Fibroblast of skin of scalp (primary cell): ENCODE data around the gene TRPM8.

Source experiments
- DNase-seq: peaks from one replicate; pipeline ENCODE4 v3.0.0-alpha.2; 2013

Gene TRPM8

DNA sequence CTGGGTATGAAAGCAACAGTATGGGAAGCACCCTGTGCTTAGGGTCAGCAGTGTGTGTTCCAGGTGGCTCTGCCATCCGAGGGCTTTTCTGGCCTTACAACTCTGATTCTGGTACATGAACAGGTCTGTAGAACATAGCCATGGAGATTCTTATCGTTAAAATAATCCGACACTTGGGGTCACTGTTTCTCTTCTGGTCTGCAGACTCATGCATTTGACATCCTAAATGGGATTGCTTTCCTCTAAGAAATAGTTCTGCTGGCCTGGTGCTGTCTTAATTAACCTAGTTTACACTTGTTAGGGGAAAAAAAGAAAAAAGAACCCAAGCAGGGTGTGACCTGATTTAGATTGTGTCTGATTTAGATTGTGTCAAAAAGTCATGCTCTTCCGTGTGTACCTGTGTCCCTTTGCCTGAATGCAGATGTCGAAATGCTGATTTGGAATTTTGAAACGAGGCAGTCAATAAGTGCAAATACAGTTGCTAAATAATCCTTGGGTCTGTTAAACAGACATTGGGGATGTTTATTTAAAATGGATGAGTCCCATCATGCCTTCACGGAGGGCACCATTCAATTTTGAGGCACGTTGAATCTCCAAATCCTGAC is 59.6 kb downstream of the TRPM8 start:
- peak; percentile 77 for DNase-seq

DNA sequence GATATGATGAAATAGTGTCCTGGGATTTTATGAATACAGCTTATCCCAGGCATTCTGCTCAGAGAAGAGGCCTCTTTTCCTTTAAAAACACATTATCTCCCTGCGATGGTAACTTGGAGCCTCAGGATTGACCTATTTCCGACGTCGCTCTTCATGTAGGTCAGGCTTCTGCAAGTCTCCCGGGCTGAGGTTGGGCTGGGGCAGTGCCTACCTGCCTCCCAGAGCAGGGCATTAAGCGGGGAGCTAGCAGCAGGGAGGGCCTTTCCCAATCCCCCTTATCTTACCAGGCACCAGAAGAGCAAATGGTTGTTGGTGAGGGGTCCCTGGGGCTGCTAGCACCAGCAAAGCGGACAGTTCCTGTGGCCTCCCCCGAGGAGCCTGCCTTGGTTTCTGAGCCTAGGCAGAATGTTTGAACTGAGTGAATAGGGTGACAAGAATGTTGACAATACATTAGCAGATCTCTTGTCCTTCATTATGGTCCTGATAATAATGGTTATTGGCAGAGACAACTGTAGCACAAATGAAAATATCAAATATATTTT is 60.2 kb downstream of the TRPM8 start:
- no peak for DNase-seq

DNA sequence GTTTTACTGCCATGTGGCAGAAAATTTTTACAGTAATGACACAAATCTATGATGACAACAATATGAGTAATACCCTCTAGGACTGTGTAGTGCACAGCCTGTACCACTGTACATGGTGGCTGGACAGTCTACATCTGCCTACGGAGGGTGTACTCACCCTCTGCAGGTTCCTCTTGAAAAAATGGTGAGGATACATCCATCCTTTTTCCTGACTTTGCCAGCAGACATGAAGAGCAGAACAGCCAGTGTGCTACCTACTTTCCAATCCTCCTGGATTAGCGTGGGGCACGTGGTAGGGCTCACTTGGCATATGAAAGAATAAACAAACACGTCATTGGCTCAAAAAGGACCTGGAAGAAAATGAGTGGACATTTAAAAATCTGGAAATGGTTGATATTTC is 62.6 kb downstream of the TRPM8 start:
- no peak for DNase-seq

DNA sequence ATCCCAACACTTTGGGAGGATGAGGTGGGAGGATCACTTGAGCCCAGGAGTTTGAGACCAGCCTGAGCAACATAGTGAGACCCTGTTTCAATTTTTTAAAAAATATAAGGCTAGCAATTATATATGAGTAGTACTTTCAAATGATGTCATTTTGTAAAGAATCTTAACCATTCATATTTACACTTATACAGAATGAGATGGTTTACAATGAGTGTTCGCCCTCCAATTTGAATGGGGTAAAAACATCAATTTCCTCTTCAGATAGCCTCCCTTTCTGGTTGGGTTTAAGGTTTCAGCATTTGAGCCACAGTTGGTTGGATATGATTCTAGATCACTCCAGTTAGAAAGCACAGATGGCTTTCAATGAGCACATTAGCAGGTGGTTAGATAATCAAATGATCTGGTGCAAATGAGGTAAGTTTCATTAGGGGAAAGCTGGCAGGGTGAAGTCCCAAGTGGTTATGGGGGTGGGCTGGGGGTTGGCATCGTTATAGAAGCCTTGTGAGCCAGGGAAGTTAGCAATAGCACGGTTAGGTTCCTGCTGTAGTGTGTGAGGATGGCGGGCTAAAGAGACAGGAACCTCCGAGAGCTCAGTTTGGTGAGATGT is 63.9 kb downstream of the TRPM8 start:
- DNase-seq: no peak

DNA sequence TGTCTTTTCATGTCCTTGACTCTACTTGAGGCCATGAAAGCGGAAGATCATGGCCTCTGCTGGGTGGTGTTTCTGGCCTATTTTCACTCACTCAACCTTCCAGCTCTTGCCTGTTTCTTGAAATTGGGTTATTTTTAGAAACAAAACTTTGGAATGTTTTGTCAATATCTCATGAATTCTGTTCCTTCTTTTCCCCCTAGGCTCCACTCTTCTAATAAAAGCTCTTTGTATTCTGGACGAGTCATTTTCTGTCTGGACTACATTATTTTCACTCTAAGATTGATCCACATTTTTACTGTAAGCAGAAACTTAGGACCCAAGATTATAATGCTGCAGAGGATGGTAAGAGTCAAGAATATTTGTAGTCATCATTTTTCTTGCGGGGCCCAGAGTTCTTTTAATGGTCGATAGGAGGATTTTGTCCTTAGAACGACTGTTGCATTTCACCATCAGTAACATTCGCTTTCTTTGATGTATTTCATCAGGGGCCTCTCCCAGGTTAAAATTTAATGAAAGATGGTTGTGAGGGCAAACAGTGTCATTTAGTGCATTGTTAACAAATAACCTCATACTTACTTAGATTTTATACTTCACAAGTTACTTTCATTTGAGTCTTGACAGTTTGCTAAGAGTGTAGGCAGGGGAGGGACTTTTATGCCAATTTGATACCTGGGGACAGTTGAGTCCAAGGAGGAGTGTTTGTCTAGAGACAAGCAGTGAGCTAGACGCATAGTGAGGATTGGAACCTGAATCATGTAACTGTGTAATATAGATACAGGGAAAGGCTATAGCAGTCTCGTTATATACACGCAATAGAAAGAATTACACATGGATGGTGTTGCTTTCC is 64.6 kb downstream of the TRPM8 start:
- DNase-seq: no peak

DNA sequence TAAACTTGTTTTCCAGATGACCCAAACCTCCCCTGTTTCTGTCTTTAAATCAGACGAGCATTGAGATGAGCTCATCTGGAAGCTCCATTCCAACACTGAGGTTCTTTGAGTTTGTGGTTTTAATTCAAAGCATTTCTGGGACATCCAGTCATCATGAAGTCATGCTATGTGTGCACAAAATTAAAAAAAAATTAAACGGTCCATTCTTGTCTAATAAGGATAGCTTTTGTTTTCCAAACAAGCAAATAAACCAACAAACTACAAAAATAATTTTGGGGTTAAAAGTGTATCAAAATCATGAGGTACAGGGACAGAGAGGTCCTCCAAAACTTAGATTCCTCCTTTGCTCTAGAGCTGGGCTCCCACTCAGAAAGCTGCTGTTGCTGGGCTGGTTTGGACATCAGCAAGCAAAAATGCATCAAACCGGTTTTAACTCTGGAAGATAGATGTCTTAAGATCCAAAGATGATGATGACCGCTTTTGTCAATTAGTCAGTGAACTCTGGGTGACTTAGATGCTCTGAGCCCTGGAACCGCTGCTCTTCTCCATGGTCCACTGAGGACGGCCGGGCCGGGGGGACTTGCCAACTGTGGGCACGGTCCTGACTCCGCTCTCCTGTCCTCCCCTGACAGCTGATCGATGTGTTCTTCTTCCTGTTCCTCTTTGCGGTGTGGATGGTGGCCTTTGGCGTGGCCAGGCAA is 65.4 kb downstream of the TRPM8 start:
- peak; percentile 95 for DNase-seq

DNA sequence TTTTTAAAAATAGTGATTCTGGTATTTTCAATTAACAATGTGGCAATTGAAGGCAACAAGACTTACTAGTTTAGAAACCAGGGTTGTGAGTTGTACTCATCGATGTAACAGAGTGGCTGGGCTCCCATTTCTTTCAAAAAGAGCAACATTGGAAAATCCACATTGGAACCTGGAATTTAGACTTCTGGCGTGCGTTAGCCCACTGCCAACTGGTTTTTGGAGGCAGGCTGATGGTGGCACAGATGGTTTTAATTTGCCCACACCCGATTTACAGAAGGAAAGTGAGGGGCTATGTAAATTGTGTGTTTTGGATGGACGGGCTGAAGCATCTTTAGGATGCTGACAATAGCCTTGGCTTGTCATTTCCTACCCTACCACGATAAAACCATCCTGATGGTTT is 66.3 kb downstream of the TRPM8 start:
- no peak for DNase-seq

DNA sequence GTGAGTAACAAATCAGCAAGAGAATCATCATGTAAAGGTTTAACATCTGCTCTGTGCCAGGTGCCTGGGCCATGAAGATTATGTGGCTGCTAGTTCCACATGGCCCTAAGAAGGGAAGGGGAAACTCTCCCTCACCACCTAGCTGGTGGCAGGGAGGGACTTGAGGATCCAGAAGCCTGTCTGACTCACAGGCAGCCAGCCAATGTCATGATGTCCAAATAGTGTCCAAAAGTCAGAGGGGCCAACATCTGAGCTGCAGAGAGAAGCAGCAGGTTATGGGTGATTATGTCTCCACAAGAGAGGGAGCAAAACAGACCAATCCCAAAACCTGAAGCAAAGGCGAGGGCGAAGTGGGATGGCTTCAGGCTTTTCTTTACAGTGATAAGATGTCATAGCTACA is 71.4 kb downstream of the TRPM8 start:
- no peak for DNase-seq

DNA sequence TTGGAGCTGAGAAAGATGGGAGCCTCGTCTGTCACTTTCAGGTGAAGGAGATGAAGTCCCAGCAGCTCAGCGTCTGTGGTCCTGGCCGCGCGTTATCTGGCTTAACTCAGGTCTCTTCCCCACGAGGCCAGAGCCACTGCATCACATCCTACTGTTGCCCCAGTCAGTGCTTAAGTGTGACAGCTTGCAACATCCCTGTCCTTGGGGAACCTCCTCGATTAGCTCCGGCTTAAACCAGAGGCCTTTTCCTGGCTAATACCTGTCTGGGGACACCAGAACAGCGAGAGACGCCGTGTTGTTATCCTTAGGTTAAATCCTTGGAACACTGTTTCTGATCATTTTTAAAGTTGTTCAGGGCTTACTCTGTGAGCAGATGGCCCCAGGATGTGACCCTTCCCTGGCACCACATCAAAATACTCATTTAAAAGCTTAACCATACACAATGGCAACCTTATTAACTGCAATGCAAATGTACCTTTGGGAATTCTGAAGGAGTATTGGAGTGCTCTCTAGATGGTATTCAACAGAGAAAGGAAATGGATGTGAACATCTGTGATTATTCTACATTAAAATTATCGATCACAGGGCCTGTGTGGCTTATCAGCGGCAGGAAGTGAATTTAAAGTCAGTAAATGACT is 72.2 kb downstream of the TRPM8 start:
- no peak for DNase-seq

DNA sequence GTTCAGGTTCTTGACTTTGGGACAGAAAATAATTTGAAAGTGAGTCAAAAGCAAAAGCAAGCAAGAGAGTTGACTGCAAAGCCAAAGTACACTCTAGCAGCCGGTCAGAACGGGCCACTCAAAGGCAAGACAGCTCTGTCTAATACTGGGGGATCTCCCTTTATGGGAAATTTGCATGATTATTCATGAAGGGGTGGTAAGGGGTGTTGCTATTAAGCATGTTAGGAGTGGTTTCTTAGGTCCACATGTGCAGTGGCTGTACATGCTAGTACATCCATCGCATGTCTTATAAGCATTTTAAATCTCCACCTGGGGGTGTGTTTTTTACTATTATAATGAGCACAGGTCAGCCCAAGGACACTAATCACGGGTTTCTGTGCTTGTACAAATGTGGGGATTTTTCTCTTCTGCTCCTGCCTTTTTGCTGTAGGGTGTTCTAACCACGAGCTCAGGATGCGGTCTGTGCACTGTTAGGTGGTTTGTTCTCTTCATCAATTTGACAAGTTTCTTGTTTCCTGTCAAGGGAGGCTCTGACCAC is 73.2 kb downstream of the TRPM8 start:
- no peak for DNase-seq

DNA sequence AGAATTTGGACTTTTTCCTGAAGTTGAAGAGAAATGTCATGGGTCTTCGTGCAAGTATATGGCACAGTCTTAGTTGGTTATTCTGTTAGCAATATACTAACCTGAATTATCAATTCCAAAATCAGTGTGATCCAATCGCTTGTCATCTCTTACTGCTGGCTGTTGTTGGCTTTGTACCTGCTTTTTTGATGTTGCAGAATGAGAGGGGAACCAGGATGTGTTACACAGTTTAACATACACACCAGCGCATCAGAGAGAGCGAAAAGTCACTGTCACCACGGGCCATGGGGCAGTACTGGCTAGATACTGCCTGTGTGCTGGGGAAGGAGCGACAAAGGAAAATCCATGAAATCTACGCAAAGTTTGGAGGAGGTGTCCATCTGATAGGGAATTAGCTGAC is 74.0 kb downstream of the TRPM8 start:
- no peak for DNase-seq

DNA sequence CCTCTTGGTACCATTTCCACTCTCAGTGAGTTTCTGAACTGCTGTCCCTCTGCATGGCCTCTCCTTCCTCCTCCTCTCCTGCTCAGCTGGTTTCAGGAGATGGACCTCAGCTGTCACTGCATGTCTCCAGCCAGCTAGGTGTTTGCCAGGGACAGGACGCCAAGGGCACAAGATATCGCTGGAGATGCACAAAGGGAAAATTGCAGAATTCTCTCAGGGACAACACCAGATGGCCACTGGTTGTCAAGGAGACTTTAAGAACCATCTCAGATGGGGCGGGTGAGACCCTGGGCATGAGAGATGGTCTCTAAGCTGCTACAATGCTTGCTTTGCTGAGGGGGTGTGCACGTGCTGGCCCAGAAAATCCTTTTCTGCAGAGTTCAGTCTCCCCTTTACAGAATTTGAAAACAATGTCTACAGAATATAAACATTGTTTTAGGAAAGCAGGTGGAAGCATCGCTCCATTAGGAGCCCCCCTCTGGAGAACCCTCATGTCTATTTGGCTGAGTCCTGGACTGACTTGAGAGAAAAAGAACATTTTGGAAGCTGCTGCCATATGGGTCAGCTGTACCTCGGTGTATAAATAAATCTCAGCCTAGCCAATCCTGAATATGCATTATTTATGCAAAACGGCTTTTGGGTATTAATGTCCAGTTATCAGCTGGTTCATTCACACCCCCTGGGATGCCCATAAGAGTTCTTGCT is 75.5 kb downstream of the TRPM8 start:
- DNase-seq: no peak

DNA sequence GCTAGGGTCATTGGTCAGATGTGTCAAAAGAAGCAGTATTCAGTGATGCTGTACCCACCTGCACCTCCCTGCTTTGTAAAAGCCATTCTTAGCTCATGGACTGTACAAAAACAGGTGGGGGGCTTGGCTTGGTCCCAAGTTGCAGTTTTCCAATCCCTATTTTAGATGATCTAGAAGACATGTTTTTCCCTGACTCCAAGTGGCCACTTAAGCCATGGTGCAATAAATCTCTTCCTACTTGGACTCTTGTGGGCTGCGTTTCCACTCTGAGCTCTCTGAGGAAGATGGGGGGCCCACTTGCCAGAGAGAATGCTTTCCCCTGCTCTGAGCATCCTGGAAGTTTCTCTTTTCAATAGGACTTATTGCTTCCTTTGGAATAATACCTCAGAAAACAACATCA is 76.3 kb downstream of the TRPM8 start:
- DNase-seq: no peak

DNA sequence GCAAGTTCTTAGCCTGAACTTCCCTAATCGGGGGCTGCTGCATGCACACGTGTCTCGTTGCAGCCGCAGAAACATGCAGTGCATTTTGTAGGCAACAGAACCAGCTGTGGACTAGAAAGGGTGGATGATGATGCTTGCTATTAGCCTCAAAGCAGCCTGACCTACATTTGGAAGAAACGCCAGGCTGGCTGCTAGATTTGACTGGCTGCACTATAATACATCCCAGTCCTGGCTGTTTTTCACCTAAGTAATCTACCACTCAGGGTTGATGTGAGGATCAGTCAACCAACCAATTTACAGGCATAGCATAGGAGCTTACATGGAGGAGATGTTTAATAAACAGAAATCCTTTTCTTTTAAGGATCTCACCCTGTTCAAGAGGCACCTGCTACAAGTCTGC is 77.0 kb downstream of the TRPM8 start:
- no peak for DNase-seq

DNA sequence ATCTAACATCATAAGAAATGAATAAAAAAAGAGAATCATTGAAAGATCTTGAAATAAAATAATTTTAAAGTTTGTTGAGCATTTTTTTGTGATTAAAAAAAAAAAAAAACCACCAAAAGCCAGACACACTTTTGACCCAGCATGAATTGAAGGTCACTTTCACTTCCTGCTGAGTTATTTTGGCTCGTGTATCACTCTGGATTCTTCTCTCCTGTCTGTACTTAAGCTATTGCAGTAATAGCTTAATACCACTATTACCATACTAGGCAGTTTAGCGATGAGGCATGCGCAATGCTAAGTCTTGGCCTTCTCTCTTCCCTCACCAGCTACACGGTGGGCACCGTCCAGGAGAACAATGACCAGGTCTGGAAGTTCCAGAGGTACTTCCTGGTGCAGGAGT is 78.8 kb downstream of the TRPM8 start:
- no peak for DNase-seq

DNA sequence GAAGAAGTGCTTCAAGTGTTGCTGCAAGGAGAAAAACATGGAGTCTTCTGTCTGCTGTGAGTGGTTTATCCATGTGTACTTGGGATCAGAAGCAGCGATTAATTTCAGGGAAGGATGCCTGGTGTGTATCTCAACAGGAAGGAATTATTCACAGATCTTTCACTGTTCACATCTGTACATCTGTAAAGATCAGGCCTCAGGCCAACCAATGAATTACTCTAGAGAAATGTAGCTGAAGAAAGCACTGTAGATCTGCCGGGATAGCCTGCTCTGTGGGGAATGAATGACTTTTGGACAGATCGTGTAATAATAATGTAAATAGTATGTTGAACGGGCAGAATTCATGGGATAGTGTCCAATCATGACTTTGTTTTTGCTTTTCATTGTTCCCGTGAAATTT is 79.3 kb downstream of the TRPM8 start:
- peak; percentile 36 for DNase-seq

DNA sequence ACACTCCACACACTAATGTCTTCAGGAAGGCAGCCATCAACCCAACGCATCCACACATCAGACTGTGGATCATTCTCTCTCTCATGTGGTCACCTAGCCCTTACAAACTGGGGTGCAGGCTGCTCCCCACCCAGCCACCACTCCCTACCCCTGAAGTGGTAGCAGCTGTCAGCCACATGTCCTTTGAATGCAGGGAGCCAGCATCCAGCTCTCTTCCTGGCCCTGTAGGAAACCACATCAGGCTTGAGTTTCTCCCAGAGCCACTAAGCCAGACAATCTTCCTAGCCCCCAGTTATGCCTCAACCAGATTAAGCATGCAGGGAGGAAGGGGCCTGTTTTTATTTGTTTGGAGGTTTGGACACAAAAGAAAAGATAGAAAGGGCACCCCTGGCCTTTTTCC is 80.5 kb downstream of the TRPM8 start:
- DNase-seq: no peak

DNA sequence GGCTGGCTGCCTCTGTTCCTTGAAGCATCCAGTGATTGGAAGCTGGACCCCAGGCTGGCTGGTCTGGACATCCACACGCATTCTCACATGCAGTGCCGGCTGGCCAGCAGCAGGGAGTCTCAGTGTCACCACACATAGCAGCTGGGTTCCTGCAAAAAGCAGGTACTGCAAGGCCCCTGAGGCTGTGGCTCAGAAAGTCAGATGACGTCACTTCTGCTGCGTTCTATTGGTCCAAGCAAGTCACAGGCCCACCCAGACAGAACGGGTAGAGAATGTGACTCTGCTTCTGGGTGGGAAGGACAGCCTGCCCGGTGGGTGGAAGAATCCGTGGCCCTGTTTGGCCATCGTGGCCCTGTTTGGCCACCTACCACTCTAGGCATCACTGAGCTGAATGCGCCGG is 82.0 kb downstream of the TRPM8 start:
- DNase-seq: no peak

DNA sequence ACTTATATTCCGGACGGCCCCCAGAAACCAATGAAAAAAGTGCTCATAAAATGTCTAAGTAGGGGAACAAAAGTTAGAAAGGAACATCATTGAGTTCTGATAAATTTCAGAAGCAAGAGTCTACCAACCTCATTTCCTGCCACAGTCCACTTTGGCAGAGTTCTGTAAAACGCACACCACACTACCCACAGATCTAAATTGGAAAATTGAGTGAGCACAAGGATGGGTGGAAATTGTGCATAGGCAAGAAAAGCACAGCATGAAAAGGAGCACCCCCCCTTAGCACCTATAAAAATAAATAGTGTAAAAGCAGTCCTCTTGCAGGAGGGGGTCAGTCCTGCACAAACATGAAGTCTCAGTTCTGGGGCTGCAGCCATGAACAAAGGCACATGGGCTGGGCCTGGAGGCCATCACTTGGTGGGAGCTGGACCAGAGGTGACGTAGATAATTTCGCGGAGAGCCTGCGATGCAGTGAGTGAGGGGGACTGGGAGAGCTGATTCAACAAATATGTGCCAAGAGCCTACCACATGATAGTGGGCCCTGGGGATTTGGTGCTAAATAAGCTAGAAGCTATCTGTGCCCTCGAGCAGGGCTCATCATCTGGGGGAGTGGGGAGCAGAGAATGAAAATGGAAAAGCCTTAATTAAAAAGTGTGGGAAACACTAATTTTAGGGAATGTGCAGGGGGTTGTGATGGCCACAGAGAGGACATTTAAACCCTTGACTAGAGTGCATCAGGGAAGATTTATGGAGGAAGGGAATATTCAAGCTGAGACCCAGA is 84.4 kb downstream of the TRPM8 start:
- DNase-seq: no peak

DNA sequence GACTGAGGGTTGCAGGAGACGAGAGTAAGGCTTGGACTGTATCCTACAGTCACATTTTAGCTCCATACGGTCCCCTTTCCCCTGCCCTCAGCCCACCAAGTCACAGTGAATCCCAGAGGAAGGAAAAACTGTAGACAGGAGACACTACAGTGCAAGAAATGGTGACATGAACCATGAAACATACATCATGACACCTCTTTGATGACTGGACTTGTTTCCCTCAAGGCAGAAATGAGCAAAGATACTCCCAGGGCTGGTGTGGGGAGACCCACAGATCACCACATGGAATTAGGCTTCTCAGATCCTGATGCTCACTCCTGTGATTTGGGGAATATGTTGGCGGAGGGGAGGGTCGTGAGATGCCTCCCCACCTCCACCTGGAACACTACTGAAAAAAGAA is 85.1 kb downstream of the TRPM8 start:
- no peak for DNase-seq
